ENCODE data around the gene DDAH2. TPM values are rescaled to one million over a fixed set of nuclear protein-coding genes. Genes with fewer than 3 reads are reported as not detected.

The DDAH2 gene
- total RNA-seq, 1 donor from 2014 or later: 108 TPM

DNA sequence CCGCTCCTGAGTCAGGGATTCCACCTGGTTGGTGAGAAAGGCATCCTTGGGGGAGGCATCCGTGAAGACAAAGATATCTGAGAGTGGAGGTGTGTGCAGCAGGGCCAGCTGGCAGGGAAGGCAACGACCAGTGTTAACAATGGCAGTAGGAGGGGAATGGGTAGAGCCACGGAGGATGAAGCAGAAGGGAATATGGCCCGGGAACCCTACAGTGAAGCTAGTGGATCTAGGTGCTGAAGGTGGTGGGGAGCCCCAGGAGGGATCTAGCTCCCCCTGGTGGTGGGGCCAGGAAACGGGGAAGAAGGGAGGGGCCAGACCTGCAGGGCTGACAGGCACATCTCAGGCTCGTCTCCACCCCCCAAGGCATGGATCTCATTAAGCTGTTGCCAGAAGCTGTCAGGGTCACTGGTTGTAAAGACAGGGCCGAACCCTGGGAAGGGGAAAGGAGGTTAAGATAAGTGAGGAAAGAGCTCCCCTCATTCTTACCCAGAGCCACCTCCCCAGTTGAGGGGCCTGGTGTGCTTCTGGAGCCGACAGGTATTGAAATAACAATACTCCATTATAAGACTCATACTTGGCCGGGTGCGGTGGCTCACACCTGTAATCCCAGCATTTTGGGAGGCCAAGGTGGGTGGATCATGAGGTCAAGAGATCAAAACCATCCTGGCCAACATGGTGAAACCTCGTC lies 40.7 kb upstream of the DDAH2 start:
- no peaks in the 10 kb centered on the region for H3K27me3 ChIP-seq
- H3K27ac ChIP-seq: no peak overlapping the region
- intact Hi-C loops (cut with DNase I): no loop called here
- H3K4me3 ChIP-seq: no peak overlapping the region
- H3K9me3 ChIP-seq: no peaks in the 10 kb centered on the region
- DNase-seq (ENCODE audit: extremely low spot score in 2 of 2): no peak
- H3K36me3 ChIP-seq: no peaks in the 10 kb centered on the region
- no peak for TF ChIP-seq POLR2AphosphoS5 (IDR thresholded peaks at IDR 0.05; ENCODE audit: insufficient read depth in 1 of 2, low read depth in 1 of 2)
- TF ChIP-seq, protein P1, sequence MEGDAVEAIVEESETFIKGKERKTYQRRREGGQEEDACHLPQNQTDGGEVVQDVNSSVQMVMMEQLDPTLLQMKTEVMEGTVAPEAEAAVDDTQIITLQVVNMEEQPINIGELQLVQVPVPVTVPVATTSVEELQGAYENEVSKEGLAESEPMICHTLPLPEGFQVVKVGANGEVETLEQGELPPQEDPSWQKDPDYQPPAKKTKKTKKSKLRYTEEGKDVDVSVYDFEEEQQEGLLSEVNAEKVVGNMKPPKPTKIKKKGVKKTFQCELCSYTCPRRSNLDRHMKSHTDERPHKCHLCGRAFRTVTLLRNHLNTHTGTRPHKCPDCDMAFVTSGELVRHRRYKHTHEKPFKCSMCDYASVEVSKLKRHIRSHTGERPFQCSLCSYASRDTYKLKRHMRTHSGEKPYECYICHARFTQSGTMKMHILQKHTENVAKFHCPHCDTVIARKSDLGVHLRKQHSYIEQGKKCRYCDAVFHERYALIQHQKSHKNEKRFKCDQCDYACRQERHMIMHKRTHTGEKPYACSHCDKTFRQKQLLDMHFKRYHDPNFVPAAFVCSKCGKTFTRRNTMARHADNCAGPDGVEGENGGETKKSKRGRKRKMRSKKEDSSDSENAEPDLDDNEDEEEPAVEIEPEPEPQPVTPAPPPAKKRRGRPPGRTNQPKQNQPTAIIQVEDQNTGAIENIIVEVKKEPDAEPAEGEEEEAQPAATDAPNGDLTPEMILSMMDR (IDR thresholded peaks at IDR 0.05): peak in 2 of 3 experiments; percentile 26 to 61
- H3K4me1 ChIP-seq: no peaks in the 10 kb centered on the region

GRCh38 chr6:31768363-31769257 lies 39.5 kb upstream of the DDAH2 start:
- Histone ChIP-seq H3K27ac (no peak overlapping the region), H3K9me3 (no peaks in the 10 kb centered on the region), H3K36me3 (no peaks in the 10 kb centered on the region), H3K27me3 (no peaks in the 10 kb centered on the region), H3K4me3 (no peak overlapping the region), H3K4me1 (no peaks in the 10 kb centered on the region)
- DNase-seq (ENCODE audit: extremely low spot score in 2 of 2): no peak
- TF ChIP-seq, protein P1 (IDR thresholded peaks at IDR 0.05): no peak
- TF ChIP-seq POLR2AphosphoS5 (IDR thresholded peaks at IDR 0.05; ENCODE audit: insufficient read depth in 1 of 2, low read depth in 1 of 2): no peak
- no peak for TF ChIP-seq POLR2A (IDR thresholded peaks at IDR 0.05)
- intact Hi-C loops (cut with DNase I): no loop called here

GRCh38 chr6:31767096-31767645 lies 38.1 kb upstream of the DDAH2 start:
- no peaks in the 10 kb centered on the region for H3K9me3 ChIP-seq
- no peaks in the 10 kb centered on the region for H3K4me1 ChIP-seq
- intact Hi-C loops (cut with DNase I): no loop called here
- H3K36me3 ChIP-seq: no peaks in the 10 kb centered on the region
- H3K27me3 ChIP-seq: no peaks in the 10 kb centered on the region
- H3K4me3 ChIP-seq: no peak overlapping the region
- TF ChIP-seq POLR2AphosphoS5 (IDR thresholded peaks at IDR 0.05; ENCODE audit: insufficient read depth in 1 of 2, low read depth in 1 of 2) (no peak), POLR2A (IDR thresholded peaks at IDR 0.05) (no peak)
- TF ChIP-seq, protein P1 (IDR thresholded peaks at IDR 0.05): no peak
- no peak overlapping the region for H3K27ac ChIP-seq
- no peak for DNase-seq (ENCODE audit: extremely low spot score in 2 of 2)

DNA sequence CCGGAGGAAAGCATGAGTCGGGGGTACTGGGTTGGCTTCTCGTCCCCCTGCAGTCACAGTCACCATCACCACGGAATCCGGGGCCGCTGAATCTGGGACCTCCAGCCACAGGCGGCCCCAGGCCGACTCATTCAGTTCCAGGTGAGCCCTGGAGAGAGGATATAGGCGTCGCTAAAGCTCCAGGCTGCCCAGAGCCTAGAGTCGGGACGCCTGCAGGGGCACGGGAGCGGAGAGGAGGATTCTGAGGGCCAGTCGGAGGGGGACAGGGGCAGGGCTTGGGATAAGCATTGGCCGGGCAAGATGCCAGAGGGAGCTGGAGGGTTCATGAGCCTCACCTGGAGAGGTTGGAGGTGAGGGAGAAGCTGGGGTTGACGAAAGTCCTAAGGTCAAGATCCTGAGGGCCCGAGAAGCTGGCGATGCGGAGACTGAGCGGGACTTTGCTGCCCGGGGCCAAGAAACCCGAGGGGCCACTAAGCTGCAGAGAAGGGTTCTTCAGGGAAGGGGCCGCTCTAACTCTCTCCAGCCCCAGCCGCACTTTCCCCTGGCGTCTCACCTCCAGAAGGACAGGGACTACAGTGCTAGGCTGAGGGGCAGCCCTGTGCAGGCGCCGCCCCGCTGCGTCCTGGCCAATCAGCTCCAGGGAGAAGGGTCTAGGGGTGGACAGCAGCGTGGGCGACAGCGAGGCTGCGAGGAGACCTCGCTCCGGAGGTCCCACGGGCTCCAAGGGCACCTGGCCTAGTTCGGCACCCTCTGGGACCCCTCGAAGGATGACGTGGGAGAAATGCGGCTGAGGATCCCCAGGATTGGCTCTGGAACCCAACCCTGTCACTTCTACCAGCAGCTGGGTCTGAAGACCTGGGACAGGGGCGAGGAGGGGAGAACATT lies 37.1 kb upstream of the DDAH2 start:
- no peaks in the 10 kb centered on the region for H3K27me3 ChIP-seq
- TF ChIP-seq, protein P1 (IDR thresholded peaks at IDR 0.05): no peak
- no peak for TF ChIP-seq POLR2AphosphoS5 (IDR thresholded peaks at IDR 0.05; ENCODE audit: insufficient read depth in 1 of 2, low read depth in 1 of 2)
- TF ChIP-seq POLR2A (IDR thresholded peaks at IDR 0.05): no peak
- no peaks in the 10 kb centered on the region for H3K9me3 ChIP-seq
- H3K4me1 ChIP-seq: no peaks in the 10 kb centered on the region
- DNase-seq (ENCODE audit: extremely low spot score in 2 of 2): no peak
- H3K4me3 ChIP-seq: peak overlapping the region; percentile 16 to 20
- no peaks in the 10 kb centered on the region for H3K36me3 ChIP-seq
- intact Hi-C loops (cut with DNase I): no loop called here
- no peak overlapping the region for H3K27ac ChIP-seq

All from vagina (tissue), 2 donors.